GM21619 (cell line): ENCODE results near the gene FOXD4L3.
"Not testable (repeated sequence)": the region's sequence is repeated elsewhere in the genome, so short reads cannot be mapped to it uniquely, and the experiment has no call there.

Source experiments
- ATAC-seq: cut with Tn5 transposase; IDR thresholded peaks from one replicate; pipeline ENCODE4 v1.9.1; 2021; ENCODE audit not compliant: unreplicated experiment

The FOXD4L3 gene

GRCh38 chr9:68343992-68344391 is 41.3 kb downstream of the FOXD4L3 start:
- not testable (repeated sequence) for ATAC-seq

- ATAC-seq: not testable (repeated sequence)
Observed at GRCh38 chr9:68351689-68352088, 49.0 kb downstream of the FOXD4L3 start.
